ENCODE measurements around the gene GAD1.

GRCh38 chr2:170829036-170829435 is 12.3 kb downstream of the GAD1 start:
- TF ChIP-seq POLR2A (IDR thresholded peaks at IDR 0.05) (no peak), CTCF (IDR thresholded peaks at IDR 0.05) (no peak)

Data from breast epithelium (tissue), 3 donors.